ENCODE measurements around the gene LUC7L2.

GRCh38 chr7:139382439-139382838 is 22.7 kb downstream of the LUC7L2 start:
- TF ChIP-seq CTCF (IDR thresholded peaks at IDR 0.05) (no peak), POLR2A (IDR thresholded peaks at IDR 0.05) (no peak)

Data from heart left ventricle (tissue), 13 donors.